Measurements from ENCODE around the gene SH3RF3.

SH3RF3 gene

GRCh38 chr2:109143214-109144187 lies 14.5 kb downstream of the SH3RF3 start:
- H3K27ac ChIP-seq (ENCODE audit: insufficient read depth in 1 of 2, low read depth in 1 of 2, low read length in 2 of 2, poor library complexity in 1 of 2, severe bottlenecking in 2 of 2) = no peak overlapping the region
- H3K4me1 ChIP-seq (ENCODE audit: control extremely low read depth in 1 of 4, control insufficient read depth in 4 of 4, insufficient read depth in 4 of 4, low read length in 3 of 4) = peaks cover 0 to 5% (median 2%) of the 10 kb centered on the region in 4 experiments
- no peaks in the 10 kb centered on the region for H3K36me3 ChIP-seq (ENCODE audit: control insufficient read depth in 4 of 4, insufficient read depth in 4 of 4, low read length in 3 of 4)
- WGBS (ENCODE audit: insufficient coverage) = 100% methylated on average over 6 of the region's 13 CpGs
- DNase-seq = no peak
- ChIA-PET CTCF (no interaction called here), POLR2A (no interaction called here)
- no peaks in the 10 kb centered on the region for H3K9me3 ChIP-seq (ENCODE audit: control extremely low read depth in 1 of 5, control insufficient read depth in 4 of 5, insufficient read depth in 2 of 5, low read depth in 1 of 5, low read length in 4 of 5)
- no peaks in the 10 kb centered on the region for H3K27me3 ChIP-seq (replicated peaks in 2 of 5; ENCODE audit: control insufficient read depth in 4 of 5, insufficient read depth in 5 of 5, low read length in 4 of 5)
- H3K4me3 ChIP-seq (ENCODE audit: control insufficient read depth in 1 of 7, extremely low read depth in 1 of 7, insufficient read depth in 4 of 7, low read depth in 2 of 7, low read length in 6 of 7) = no peak overlapping the region

- Histone ChIP-seq H3K4me3 (ENCODE audit: control insufficient read depth in 1 of 7, extremely low read depth in 1 of 7, insufficient read depth in 4 of 7, low read depth in 2 of 7, low read length in 6 of 7) (no peak overlapping the region), H3K36me3 (ENCODE audit: control insufficient read depth in 4 of 4, insufficient read depth in 4 of 4, low read length in 3 of 4) (no peaks in the 10 kb centered on the region), H3K9me3 (ENCODE audit: control extremely low read depth in 1 of 5, control insufficient read depth in 4 of 5, insufficient read depth in 2 of 5, low read depth in 1 of 5, low read length in 4 of 5) (no peaks in the 10 kb centered on the region), H3K4me1 (ENCODE audit: control extremely low read depth in 1 of 4, control insufficient read depth in 4 of 4, insufficient read depth in 4 of 4, low read length in 3 of 4) (peaks cover 0 to 3% (median 0%) of the 10 kb centered on the region in 4 experiments), H3K27me3 (replicated peaks in 2 of 5; ENCODE audit: control insufficient read depth in 4 of 5, insufficient read depth in 5 of 5, low read length in 4 of 5) (no peaks in the 10 kb centered on the region), H3K27ac (ENCODE audit: insufficient read depth in 1 of 2, low read depth in 1 of 2, low read length in 2 of 2, poor library complexity in 1 of 2, severe bottlenecking in 2 of 2) (no peak overlapping the region)
- WGBS (ENCODE audit: insufficient coverage) = 45% methylated on average over 5 of the region's 5 CpGs
- CTCF ChIA-PET = no interaction called here
- POLR2A ChIA-PET = no interaction called here
- peak in 1 of 3 donors; percentile 53 for DNase-seq
These were observed 15.3 kb downstream of the SH3RF3 start for GRCh38 chr2:109144271-109144670.

GRCh38 chr2:109144721-109145120 lies 15.7 kb downstream of the SH3RF3 start:
- POLR2A ChIA-PET = no interaction called here
- no peak for DNase-seq
- CTCF ChIA-PET = no interaction called here
- Histone ChIP-seq H3K36me3 (ENCODE audit: control insufficient read depth in 4 of 4, insufficient read depth in 4 of 4, low read length in 3 of 4) (no peaks in the 10 kb centered on the region), H3K4me1 (ENCODE audit: control extremely low read depth in 1 of 4, control insufficient read depth in 4 of 4, insufficient read depth in 4 of 4, low read length in 3 of 4) (peaks cover 0 to 3% (median 0%) of the 10 kb centered on the region in 4 experiments), H3K27me3 (replicated peaks in 2 of 5; ENCODE audit: control insufficient read depth in 4 of 5, insufficient read depth in 5 of 5, low read length in 4 of 5) (no peaks in the 10 kb centered on the region), H3K27ac (ENCODE audit: insufficient read depth in 1 of 2, low read depth in 1 of 2, low read length in 2 of 2, poor library complexity in 1 of 2, severe bottlenecking in 2 of 2) (no peak overlapping the region), H3K9me3 (ENCODE audit: control extremely low read depth in 1 of 5, control insufficient read depth in 4 of 5, insufficient read depth in 2 of 5, low read depth in 1 of 5, low read length in 4 of 5) (no peaks in the 10 kb centered on the region), H3K4me3 (ENCODE audit: control insufficient read depth in 1 of 7, extremely low read depth in 1 of 7, insufficient read depth in 4 of 7, low read depth in 2 of 7, low read length in 6 of 7) (no peak overlapping the region)
- WGBS (ENCODE audit: insufficient coverage) = 98% methylated on average over 15 of the region's 15 CpGs

DNA sequence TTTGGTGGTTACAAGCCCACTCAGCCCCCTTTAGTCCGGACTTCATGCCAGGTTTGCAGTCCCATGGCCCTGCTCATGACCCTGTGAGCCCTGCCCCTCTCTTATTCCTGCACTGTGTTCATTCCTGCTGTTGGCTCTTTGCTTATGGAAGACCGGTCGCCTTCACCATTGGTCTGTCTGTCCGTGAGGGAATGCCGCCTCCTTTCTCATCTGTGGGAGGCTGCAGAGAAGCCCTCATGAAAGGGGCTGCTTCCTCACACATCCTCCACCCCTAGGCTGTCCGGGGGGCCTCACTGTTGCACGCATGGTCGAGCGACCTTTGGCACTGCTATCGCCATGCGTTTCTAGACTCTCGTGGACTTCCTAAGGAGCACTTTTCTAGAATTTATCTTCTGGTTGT lies 16.3 kb downstream of the SH3RF3 start:
- ChIA-PET POLR2A (no interaction called here), CTCF (no interaction called here)
- H3K9me3 ChIP-seq (ENCODE audit: control extremely low read depth in 1 of 5, control insufficient read depth in 4 of 5, insufficient read depth in 2 of 5, low read depth in 1 of 5, low read length in 4 of 5) = no peaks in the 10 kb centered on the region
- no peak overlapping the region for H3K4me3 ChIP-seq (ENCODE audit: control insufficient read depth in 1 of 7, extremely low read depth in 1 of 7, insufficient read depth in 4 of 7, low read depth in 2 of 7, low read length in 6 of 7)
- H3K4me1 ChIP-seq (ENCODE audit: control extremely low read depth in 1 of 4, control insufficient read depth in 4 of 4, insufficient read depth in 4 of 4, low read length in 3 of 4) = peaks cover 0 to 3% (median 0%) of the 10 kb centered on the region in 4 experiments
- no peak overlapping the region for H3K27ac ChIP-seq (ENCODE audit: insufficient read depth in 1 of 2, low read depth in 1 of 2, low read length in 2 of 2, poor library complexity in 1 of 2, severe bottlenecking in 2 of 2)
- H3K36me3 ChIP-seq (ENCODE audit: control insufficient read depth in 4 of 4, insufficient read depth in 4 of 4, low read length in 3 of 4) = no peaks in the 10 kb centered on the region
- no peak for DNase-seq
- WGBS (ENCODE audit: insufficient coverage) = 94% methylated on average over 12 of the region's 12 CpGs
- no peaks in the 10 kb centered on the region for H3K27me3 ChIP-seq (replicated peaks in 2 of 5; ENCODE audit: control insufficient read depth in 4 of 5, insufficient read depth in 5 of 5, low read length in 4 of 5)

- ChIA-PET POLR2A (no interaction called here), CTCF (no interaction called here)
- Histone ChIP-seq H3K36me3 (ENCODE audit: control insufficient read depth in 4 of 4, insufficient read depth in 4 of 4, low read length in 3 of 4) (no peaks in the 10 kb centered on the region), H3K4me3 (ENCODE audit: control insufficient read depth in 1 of 7, extremely low read depth in 1 of 7, insufficient read depth in 4 of 7, low read depth in 2 of 7, low read length in 6 of 7) (no peak overlapping the region), H3K27ac (ENCODE audit: insufficient read depth in 1 of 2, low read depth in 1 of 2, low read length in 2 of 2, poor library complexity in 1 of 2, severe bottlenecking in 2 of 2) (no peak overlapping the region), H3K9me3 (ENCODE audit: control extremely low read depth in 1 of 5, control insufficient read depth in 4 of 5, insufficient read depth in 2 of 5, low read depth in 1 of 5, low read length in 4 of 5) (no peaks in the 10 kb centered on the region), H3K27me3 (replicated peaks in 2 of 5; ENCODE audit: control insufficient read depth in 4 of 5, insufficient read depth in 5 of 5, low read length in 4 of 5) (peaks cover 0 to 2% (median 0%) of the 10 kb centered on the region in 5 experiments), H3K4me1 (ENCODE audit: control extremely low read depth in 1 of 4, control insufficient read depth in 4 of 4, insufficient read depth in 4 of 4, low read length in 3 of 4) (peaks cover 0 to 3% (median 0%) of the 10 kb centered on the region in 4 experiments)
- 100% methylated on average over 3 of the region's 7 CpGs for WGBS (ENCODE audit: insufficient coverage)
- no peak for DNase-seq
These were observed 18.4 kb downstream of the SH3RF3 start for GRCh38 chr2:109147405-109147804.

GRCh38 chr2:109148117-109148746 lies 19.2 kb downstream of the SH3RF3 start:
- DNase-seq = no peak
- ChIA-PET POLR2A (no interaction called here), CTCF (no interaction called here)
- Histone ChIP-seq H3K4me3 (ENCODE audit: control insufficient read depth in 1 of 7, extremely low read depth in 1 of 7, insufficient read depth in 4 of 7, low read depth in 2 of 7, low read length in 6 of 7) (no peak overlapping the region), H3K36me3 (ENCODE audit: control insufficient read depth in 4 of 4, insufficient read depth in 4 of 4, low read length in 3 of 4) (no peaks in the 10 kb centered on the region), H3K9me3 (ENCODE audit: control extremely low read depth in 1 of 5, control insufficient read depth in 4 of 5, insufficient read depth in 2 of 5, low read depth in 1 of 5, low read length in 4 of 5) (no peaks in the 10 kb centered on the region), H3K27ac (ENCODE audit: insufficient read depth in 1 of 2, low read depth in 1 of 2, low read length in 2 of 2, poor library complexity in 1 of 2, severe bottlenecking in 2 of 2) (no peak overlapping the region), H3K4me1 (ENCODE audit: control extremely low read depth in 1 of 4, control insufficient read depth in 4 of 4, insufficient read depth in 4 of 4, low read length in 3 of 4) (peaks cover 0 to 3% (median 0%) of the 10 kb centered on the region in 4 experiments), H3K27me3 (replicated peaks in 2 of 5; ENCODE audit: control insufficient read depth in 4 of 5, insufficient read depth in 5 of 5, low read length in 4 of 5) (peaks cover 0 to 2% (median 0%) of the 10 kb centered on the region in 5 experiments)
- WGBS (ENCODE audit: insufficient coverage) = over 99% methylated on average over 11 of the region's 12 CpGs

All from common myeloid progenitor, CD34-positive (primary cell).